Measurements from ENCODE around the gene CORIN. TPM values are rescaled to one million over a fixed set of nuclear protein-coding genes. Genes with fewer than 3 reads are reported as not detected.

The CORIN gene
- polyA plus RNA-seq, 3 donors, result 0.01 TPM; not detected in 2

GRCh38 chr4:47659342-47659741 is 178.5 kb downstream of the CORIN start:
- no peaks in the 10 kb centered on the region for H3K79me2 ChIP-seq (ENCODE audit: insufficient read depth, low read length)
- no peaks in the 10 kb centered on the region for H3K4me1 ChIP-seq (ENCODE audit: control insufficient read depth in 1 of 2, insufficient read depth in 2 of 2, low read length in 2 of 2)
- no peaks in the 10 kb centered on the region for H3K36me3 Mint-ChIP-seq
- H3K9me3 Mint-ChIP-seq, result peaks cover 0 to 5% (median 2%) of the 10 kb centered on the region in 7 donors
- no peaks in the 10 kb centered on the region for H4K20me1 ChIP-seq (ENCODE audit: insufficient read depth, low read length)
- no peak overlapping the region for H2AFZ ChIP-seq (ENCODE audit: insufficient read depth, low read depth, low read length, poor library complexity, severe bottlenecking)
- intact Hi-C loops (cut with micrococcal nuclease), result no loop called here
- peaks cover 0 to 4% of the 10 kb centered on the region in 2 donors for H3K9me3 ChIP-seq (replicated peaks in 1 of 2; ENCODE audit: control insufficient read depth in 1 of 2, insufficient read depth in 1 of 2, low read length in 2 of 2)
- no peak overlapping the region for H3K27ac ChIP-seq (ENCODE audit: low read depth in 1 of 2, low read length in 2 of 2)
- no peak overlapping the region for H3K9ac ChIP-seq (ENCODE audit: insufficient read depth, low read length, poor library complexity, severe bottlenecking)
- no peak overlapping the region for H3K27ac Mint-ChIP-seq
- H3K27me3 Mint-ChIP-seq (ENCODE audit: low read depth in 3 of 3), result peaks cover 0 to 3% (median 2%) of the 10 kb centered on the region in 3 donors
- WGBS (ENCODE audit: insufficient coverage), result 100% methylated on average over 1 of the region's 1 CpG
- H3K4me1 Mint-ChIP-seq, result no peaks in the 10 kb centered on the region
- TF ChIP-seq, protein P1, sequence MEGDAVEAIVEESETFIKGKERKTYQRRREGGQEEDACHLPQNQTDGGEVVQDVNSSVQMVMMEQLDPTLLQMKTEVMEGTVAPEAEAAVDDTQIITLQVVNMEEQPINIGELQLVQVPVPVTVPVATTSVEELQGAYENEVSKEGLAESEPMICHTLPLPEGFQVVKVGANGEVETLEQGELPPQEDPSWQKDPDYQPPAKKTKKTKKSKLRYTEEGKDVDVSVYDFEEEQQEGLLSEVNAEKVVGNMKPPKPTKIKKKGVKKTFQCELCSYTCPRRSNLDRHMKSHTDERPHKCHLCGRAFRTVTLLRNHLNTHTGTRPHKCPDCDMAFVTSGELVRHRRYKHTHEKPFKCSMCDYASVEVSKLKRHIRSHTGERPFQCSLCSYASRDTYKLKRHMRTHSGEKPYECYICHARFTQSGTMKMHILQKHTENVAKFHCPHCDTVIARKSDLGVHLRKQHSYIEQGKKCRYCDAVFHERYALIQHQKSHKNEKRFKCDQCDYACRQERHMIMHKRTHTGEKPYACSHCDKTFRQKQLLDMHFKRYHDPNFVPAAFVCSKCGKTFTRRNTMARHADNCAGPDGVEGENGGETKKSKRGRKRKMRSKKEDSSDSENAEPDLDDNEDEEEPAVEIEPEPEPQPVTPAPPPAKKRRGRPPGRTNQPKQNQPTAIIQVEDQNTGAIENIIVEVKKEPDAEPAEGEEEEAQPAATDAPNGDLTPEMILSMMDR (IDR thresholded peaks at IDR 0.05), result no peak
- H3K4me3 Mint-ChIP-seq, result no peak overlapping the region
- no peak for DNase-seq
- H3K36me3 ChIP-seq (replicated peaks in 1 of 2; ENCODE audit: control insufficient read depth in 1 of 2, insufficient read depth in 2 of 2, low read length in 2 of 2), result no peaks in the 10 kb centered on the region
- no peak overlapping the region for H3K4me3 ChIP-seq (replicated peaks in 1 of 3; ENCODE audit: low read depth in 2 of 3, low read length in 3 of 3)
- no peak overlapping the region for H3K4me2 ChIP-seq (replicated peaks; ENCODE audit: extremely low read depth, low read length, poor library complexity, severe bottlenecking)
- no peaks in the 10 kb centered on the region for H3K27me3 ChIP-seq (ENCODE audit: control insufficient read depth in 2 of 2, insufficient read depth in 2 of 2, low read length in 2 of 2)

- intact Hi-C loops (cut with micrococcal nuclease), result no loop called here
- no peak overlapping the region for H3K27ac Mint-ChIP-seq
- 93% methylated on average over 2 of the region's 3 CpGs for WGBS (ENCODE audit: insufficient coverage)
Observed at GRCh38 chr4:47654972-47655693, 182.7 kb downstream of the CORIN start.

More at GRCh38 chr4:47654972-47655693, 182.7 kb downstream of the CORIN start:
- Mint-ChIP-seq H3K36me3 (no peaks in the 10 kb centered on the region), H3K9me3 (peaks cover 0 to 5% (median 2%) of the 10 kb centered on the region in 7 donors), H3K27me3 (ENCODE audit: low read depth in 3 of 3) (peaks cover 0 to 2% (median 2%) of the 10 kb centered on the region in 3 donors), H3K4me3 (no peak overlapping the region), H3K4me1 (peaks cover 4% of the 10 kb centered on the region)
- H3K4me2 ChIP-seq (replicated peaks; ENCODE audit: extremely low read depth, low read length, poor library complexity, severe bottlenecking), result no peak overlapping the region
- H3K36me3 ChIP-seq (replicated peaks in 1 of 2; ENCODE audit: control insufficient read depth in 1 of 2, insufficient read depth in 2 of 2, low read length in 2 of 2), result no peaks in the 10 kb centered on the region
- no peaks in the 10 kb centered on the region for H3K27me3 ChIP-seq (ENCODE audit: control insufficient read depth in 2 of 2, insufficient read depth in 2 of 2, low read length in 2 of 2)
- no peak overlapping the region for H3K4me3 ChIP-seq (replicated peaks in 1 of 3; ENCODE audit: low read depth in 2 of 3, low read length in 3 of 3)
- no peak overlapping the region for H2AFZ ChIP-seq (ENCODE audit: insufficient read depth, low read depth, low read length, poor library complexity, severe bottlenecking)
- H3K27ac ChIP-seq (ENCODE audit: low read depth in 1 of 2, low read length in 2 of 2), result no peak overlapping the region
- TF ChIP-seq, protein P1 (IDR thresholded peaks at IDR 0.05), result no peak
- H3K9ac ChIP-seq (ENCODE audit: insufficient read depth, low read length, poor library complexity, severe bottlenecking), result no peak overlapping the region
- peaks cover 0 to 4% of the 10 kb centered on the region in 2 donors for H3K9me3 ChIP-seq (replicated peaks in 1 of 2; ENCODE audit: control insufficient read depth in 1 of 2, insufficient read depth in 1 of 2, low read length in 2 of 2)
- DNase-seq, result no peak
- no peaks in the 10 kb centered on the region for H4K20me1 ChIP-seq (ENCODE audit: insufficient read depth, low read length)
- H3K79me2 ChIP-seq (ENCODE audit: insufficient read depth, low read length), result no peaks in the 10 kb centered on the region
- H3K4me1 ChIP-seq (ENCODE audit: control insufficient read depth in 1 of 2, insufficient read depth in 2 of 2, low read length in 2 of 2), result no peaks in the 10 kb centered on the region
